Activated CD4-positive, alpha-beta T cell treated with anti-CD3 and anti-CD28 coated beads, Interleukin-2, amount 10 ng/mL, durations not matched to agents 24 days and 14 days (primary cell): ENCODE results near the gene MAPRE3. TPM values are rescaled to one million over a fixed set of nuclear protein-coding genes. Genes with fewer than 3 reads are reported as not detected.

Source experiments
- DNase-seq: peaks from one replicate; pipeline ENCODE4 v3.0.0; 2022
- H3K27ac Mint-ChIP-seq: one replicate; pipeline ENCODE4 v1.8.0; 2022; ENCODE audit warnings: mild to moderate bottlenecking, mixed read lengths
- H3K27me3 Mint-ChIP-seq: one replicate; pipeline ENCODE4 v1.8.0; 2022; ENCODE audit warnings: mixed read lengths
- H3K36me3 Mint-ChIP-seq: one replicate; pipeline ENCODE4 v1.8.0; 2022; ENCODE audit warnings: low read depth, mild to moderate bottlenecking, mixed read lengths
- H3K4me1 Mint-ChIP-seq: one replicate; pipeline ENCODE4 v1.8.0; 2021; ENCODE audit warnings: mixed read lengths
- H3K4me3 Mint-ChIP-seq: one replicate; pipeline ENCODE4 v1.8.0; 2022; ENCODE audit warnings: mild to moderate bottlenecking, moderate library complexity, mixed read lengths
- H3K9me3 Mint-ChIP-seq: one replicate; pipeline ENCODE4 v1.8.0; 2021; ENCODE audit warnings: mixed read lengths
- intact Hi-C: fragments of 100-400 bp; cut with micrococcal nuclease; formaldehyde crosslinking; loops from one replicate; pipeline ENCODE4 v1.15.1; 2023
- total RNA-seq: library from RNA; stranded (reverse); gene quantifications from 2 replicates; pipeline ENCODE4 v1.2.3, GENCODE V29; 2022

The MAPRE3 gene
- total RNA-seq, 1 donor from 2014 or later = 2.5 TPM

DNA sequence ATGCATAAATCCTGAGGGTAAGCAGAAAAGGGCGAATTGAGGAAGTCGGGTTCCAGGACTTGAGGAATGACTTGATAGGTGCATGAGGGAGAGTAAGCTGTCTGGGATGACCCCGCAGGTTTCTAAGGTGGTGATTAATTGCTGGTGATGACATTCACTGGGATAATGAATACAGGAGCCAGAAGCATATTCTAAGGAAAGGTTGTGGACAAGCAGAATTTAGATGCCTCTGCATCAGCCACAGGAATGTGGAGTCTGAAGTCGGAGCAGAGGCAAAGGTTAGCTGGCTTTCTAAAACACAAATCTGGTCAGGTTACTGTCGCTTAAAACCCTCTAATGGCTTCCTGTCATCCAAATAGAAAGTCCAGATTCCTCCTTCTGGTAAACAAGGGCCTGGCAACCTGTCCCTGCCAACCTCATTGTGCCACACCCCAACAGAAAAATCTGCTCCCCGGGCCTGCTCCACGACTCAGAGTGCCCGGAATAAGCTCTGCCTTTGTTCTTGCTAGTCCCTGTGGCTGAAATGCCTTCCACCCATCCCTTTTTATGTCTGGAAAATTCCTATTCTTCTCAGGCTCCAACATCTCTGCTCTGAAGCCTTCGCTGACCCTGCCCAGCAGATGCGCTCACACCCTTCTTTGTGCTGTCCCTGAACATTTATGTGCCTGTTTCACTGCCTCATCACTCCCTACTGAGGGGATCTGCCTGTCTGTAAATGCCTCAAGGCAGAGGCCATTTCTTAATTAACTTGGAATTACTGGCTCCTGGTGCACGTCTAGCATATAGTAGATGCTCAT lies 51.0 kb downstream of the MAPRE3 start:
- H3K4me1 Mint-ChIP-seq = no peaks in the 10 kb centered on the region
- intact Hi-C loops = no loop called here
- DNase-seq = no peak
- H3K27me3 Mint-ChIP-seq = no peaks in the 10 kb centered on the region
- no peak overlapping the region for H3K4me3 Mint-ChIP-seq
- H3K36me3 Mint-ChIP-seq = peaks cover 6% of the 10 kb centered on the region
- H3K9me3 Mint-ChIP-seq = no peaks in the 10 kb centered on the region
- no peak overlapping the region for H3K27ac Mint-ChIP-seq

GRCh38 chr2:27023740-27024139 lies 53.3 kb downstream of the MAPRE3 start:
- H3K4me1 Mint-ChIP-seq = peaks cover under 1% of the 10 kb centered on the region
- peaks cover 11% of the 10 kb centered on the region for H3K36me3 Mint-ChIP-seq
- H3K27me3 Mint-ChIP-seq = no peaks in the 10 kb centered on the region
- H3K4me3 Mint-ChIP-seq = no peak overlapping the region
- intact Hi-C loops = no loop called here
- no peaks in the 10 kb centered on the region for H3K9me3 Mint-ChIP-seq
- DNase-seq = no peak
- no peak overlapping the region for H3K27ac Mint-ChIP-seq

GRCh38 chr2:27024188-27024587 lies 53.8 kb downstream of the MAPRE3 start:
- Mint-ChIP-seq H3K27me3 (no peaks in the 10 kb centered on the region), H3K36me3 (peaks cover 12% of the 10 kb centered on the region), H3K27ac (no peak overlapping the region), H3K4me1 (peaks cover 4% of the 10 kb centered on the region), H3K4me3 (no peak overlapping the region), H3K9me3 (no peaks in the 10 kb centered on the region)
- DNase-seq = no peak
- intact Hi-C loops = no loop called here

DNA sequence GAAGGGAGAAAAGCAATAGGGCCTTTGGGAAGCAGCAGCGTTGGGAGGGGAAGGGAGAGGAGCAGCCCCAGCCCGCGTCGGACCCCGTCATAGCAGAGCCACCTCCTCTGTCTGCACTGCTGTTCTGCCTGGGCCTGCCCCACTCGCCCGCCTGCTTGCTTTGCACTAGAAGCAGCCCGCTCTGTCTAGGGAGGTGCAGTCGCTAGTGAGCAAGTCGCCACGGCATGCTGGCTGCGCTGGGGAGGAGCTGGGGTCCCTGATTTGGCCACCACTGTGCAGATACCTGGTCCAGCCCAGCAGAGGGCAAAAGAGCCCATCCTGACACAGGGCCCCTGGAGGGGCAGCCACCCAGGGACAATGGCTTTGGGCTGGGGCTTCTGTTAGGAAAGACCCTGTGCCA lies 54.4 kb downstream of the MAPRE3 start:
- no peak for DNase-seq
- Mint-ChIP-seq H3K4me3 (no peak overlapping the region), H3K4me1 (peaks cover 9% of the 10 kb centered on the region), H3K27me3 (no peaks in the 10 kb centered on the region), H3K36me3 (peaks cover 16% of the 10 kb centered on the region), H3K9me3 (no peaks in the 10 kb centered on the region), H3K27ac (no peak overlapping the region)
- intact Hi-C loops = no loop called here

- H3K9me3 Mint-ChIP-seq = no peaks in the 10 kb centered on the region
- intact Hi-C loops = no loop called here
These were observed 54.9 kb downstream of the MAPRE3 start for GRCh38 chr2:27025281-27025800.

GRCh38 chr2:27025861-27026851 lies 55.7 kb downstream of the MAPRE3 start:
- H3K27ac Mint-ChIP-seq = no peak overlapping the region
- peaks cover 17% of the 10 kb centered on the region for H3K4me1 Mint-ChIP-seq
- no peaks in the 10 kb centered on the region for H3K27me3 Mint-ChIP-seq
- intact Hi-C loops = no loop called here
- no peak for DNase-seq
- H3K36me3 Mint-ChIP-seq = peaks cover 22% of the 10 kb centered on the region
- H3K4me3 Mint-ChIP-seq = no peak overlapping the region
- no peaks in the 10 kb centered on the region for H3K9me3 Mint-ChIP-seq

More at GRCh38 chr2:27025281-27025800, 54.9 kb downstream of the MAPRE3 start:
- Mint-ChIP-seq H3K4me1 (peaks cover 13% of the 10 kb centered on the region), H3K4me3 (no peak overlapping the region), H3K36me3 (peaks cover 18% of the 10 kb centered on the region), H3K27me3 (no peaks in the 10 kb centered on the region), H3K27ac (no peak overlapping the region)
- no peak for DNase-seq

DNA sequence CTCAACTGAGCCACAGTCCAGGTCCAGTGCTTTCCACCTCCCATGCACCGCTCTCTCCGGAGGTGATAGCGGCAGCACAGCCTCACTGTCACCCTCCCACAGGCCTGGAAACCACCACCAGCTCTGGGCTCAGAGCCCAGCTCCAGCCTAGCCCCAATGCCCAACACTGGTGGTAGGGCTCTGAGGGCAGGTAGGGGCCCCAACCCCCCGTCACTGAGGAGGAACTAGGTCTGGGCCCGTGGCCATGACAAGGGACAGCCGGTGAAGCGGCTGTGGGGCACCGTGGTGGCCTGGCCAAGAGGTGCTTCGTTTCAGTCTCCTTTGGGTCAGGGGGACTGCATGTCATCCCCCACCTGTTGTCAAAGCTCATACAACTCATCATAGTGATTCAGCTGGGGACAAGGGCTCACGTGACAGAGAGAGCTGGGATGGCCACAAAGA lies 56.8 kb downstream of the MAPRE3 start:
- DNase-seq = no peak
- H3K36me3 Mint-ChIP-seq = peaks cover 28% of the 10 kb centered on the region
- H3K4me3 Mint-ChIP-seq = no peak overlapping the region
- intact Hi-C loops = no loop called here
- no peaks in the 10 kb centered on the region for H3K9me3 Mint-ChIP-seq
- peaks cover 27% of the 10 kb centered on the region for H3K4me1 Mint-ChIP-seq
- H3K27me3 Mint-ChIP-seq = no peaks in the 10 kb centered on the region
- H3K27ac Mint-ChIP-seq = no peak overlapping the region

GRCh38 chr2:27029051-27029450 lies 58.6 kb downstream of the MAPRE3 start:
- peak overlapping the region; percentile 39 for H3K27ac Mint-ChIP-seq
- no peaks in the 10 kb centered on the region for H3K27me3 Mint-ChIP-seq
- no peak overlapping the region for H3K4me3 Mint-ChIP-seq
- intact Hi-C loops = no loop called here
- no peaks in the 10 kb centered on the region for H3K9me3 Mint-ChIP-seq
- H3K36me3 Mint-ChIP-seq = peaks cover 34% of the 10 kb centered on the region
- peaks cover 35% of the 10 kb centered on the region for H3K4me1 Mint-ChIP-seq
- no peak for DNase-seq

GRCh38 chr2:27032495-27033252 lies 62.2 kb downstream of the MAPRE3 start, which contains the start of gene TMEM214:
TSS of gene TMEM214 (plus strand) at chr2:27032965. CDS start at chr2:27033016, 51 bp downstream.
- Mint-ChIP-seq H3K27ac (peak within 1 kb of the TSS; percentile 89), H3K9me3 (no peaks in the 10 kb centered on the region), H3K36me3 (peaks cover 57% of the 10 kb centered on the region), H3K4me1 (peaks cover 45% of the 10 kb centered on the region), H3K4me3 (peak within 1 kb of the TSS; percentile 94), H3K27me3 (no peaks in the 10 kb centered on the region)
- intact Hi-C loops = loop anchor here (1.0 to 5.0 kb wide), 7 partner anchors 18 to 324 kb away; partner anchors contain the start of genes ATRAID, CENPA, GTF3C2 and MAPRE3
- DNase-seq = peak; percentile 96

DNA sequence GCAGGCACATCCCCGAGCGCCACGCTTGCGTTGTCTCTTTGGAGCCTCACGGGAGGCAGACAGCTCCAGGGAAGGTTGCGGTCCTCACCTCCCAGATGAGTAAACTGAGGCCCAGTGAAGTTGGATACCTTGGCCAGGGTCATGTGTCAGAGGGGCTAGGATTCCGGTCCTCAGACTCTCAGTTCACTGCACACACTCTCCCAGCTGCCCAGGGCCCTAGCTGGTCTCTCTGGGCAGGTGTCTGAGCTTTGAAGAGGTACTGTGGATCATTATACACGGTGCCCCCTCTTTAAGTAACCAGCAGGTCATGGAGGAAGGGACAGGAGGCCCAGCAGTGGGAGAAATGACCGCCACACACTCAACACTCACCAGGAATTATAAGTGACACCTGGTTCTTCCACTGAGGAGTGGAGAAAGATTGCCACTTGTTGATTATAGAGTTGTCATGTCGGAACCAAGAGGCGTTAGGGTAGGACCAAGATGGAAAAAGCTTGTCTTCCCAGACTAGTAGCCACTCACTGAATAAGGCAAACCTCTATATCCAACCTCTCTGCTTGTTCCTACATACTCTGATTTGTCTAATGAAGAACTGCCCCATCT lies 62.9 kb downstream of the MAPRE3 start:
- peak overlapping the region; percentile 89 for H3K27ac Mint-ChIP-seq
- H3K4me1 Mint-ChIP-seq = peaks cover 45% of the 10 kb centered on the region
- H3K4me3 Mint-ChIP-seq = peak overlapping the region; percentile 94
- DNase-seq = no peak
- H3K27me3 Mint-ChIP-seq = no peaks in the 10 kb centered on the region
- no peaks in the 10 kb centered on the region for H3K9me3 Mint-ChIP-seq
- intact Hi-C loops = loop anchor here (2.0 to 5.0 kb wide), 4 partner anchors 61 to 323 kb away; partner anchors contain the start of genes ATRAID, CENPA, GTF3C2 and MAPRE3
- peaks cover 59% of the 10 kb centered on the region for H3K36me3 Mint-ChIP-seq

GRCh38 chr2:27038012-27038411 lies 67.6 kb downstream of the MAPRE3 start:
- intact Hi-C loops = no loop called here
- H3K27ac Mint-ChIP-seq = no peak overlapping the region
- H3K4me1 Mint-ChIP-seq = peaks cover 23% of the 10 kb centered on the region
- H3K27me3 Mint-ChIP-seq = no peaks in the 10 kb centered on the region
- no peaks in the 10 kb centered on the region for H3K9me3 Mint-ChIP-seq
- no peak overlapping the region for H3K4me3 Mint-ChIP-seq
- DNase-seq = no peak
- peaks cover 76% of the 10 kb centered on the region for H3K36me3 Mint-ChIP-seq

DNA sequence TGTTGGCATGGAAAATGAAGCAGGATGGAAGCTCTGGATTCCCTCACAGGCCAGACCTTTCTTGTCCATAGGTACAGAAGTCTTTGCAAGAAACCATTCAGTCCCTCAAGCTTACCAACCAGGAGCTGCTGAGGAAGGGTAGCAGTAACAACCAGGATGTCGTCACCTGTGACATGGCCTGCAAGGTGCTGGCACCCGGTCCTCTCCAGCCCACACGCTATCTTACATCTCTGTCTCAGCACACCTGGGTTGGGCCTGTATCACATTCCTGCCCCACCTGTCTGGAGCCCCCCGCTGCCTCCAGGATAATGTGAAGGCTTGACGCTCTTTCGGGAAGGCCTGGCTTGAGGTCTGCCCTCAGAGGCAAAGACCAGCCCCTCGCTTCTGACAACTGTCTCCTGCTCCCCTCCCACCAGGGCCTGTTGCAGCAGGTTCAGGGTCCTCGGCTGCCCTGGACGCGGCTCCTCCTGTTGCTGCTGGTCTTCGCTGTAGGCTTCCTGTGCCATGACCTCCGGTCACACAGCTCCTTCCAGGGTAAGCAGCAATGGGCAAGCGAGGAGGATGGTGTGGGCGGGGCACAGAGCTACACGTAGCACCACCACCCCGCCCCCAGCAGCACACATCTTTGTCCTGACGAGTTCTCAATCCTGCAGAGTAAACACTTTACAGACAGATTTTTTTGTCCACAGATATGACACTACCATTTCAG lies 68.3 kb downstream of the MAPRE3 start:
- H3K36me3 Mint-ChIP-seq = peaks cover 72% of the 10 kb centered on the region
- no peak overlapping the region for H3K27ac Mint-ChIP-seq
- intact Hi-C loops = no loop called here
- no peaks in the 10 kb centered on the region for H3K27me3 Mint-ChIP-seq
- H3K4me3 Mint-ChIP-seq = no peak overlapping the region
- DNase-seq = no peak
- no peaks in the 10 kb centered on the region for H3K9me3 Mint-ChIP-seq
- H3K4me1 Mint-ChIP-seq = peaks cover 17% of the 10 kb centered on the region
